Measurements from ENCODE around the gene FAR1.

The FAR1 gene

GRCh38 chr11:13669544-13670488 is 1.3 kb downstream of the FAR1 start:
- no peak for DNase-seq
- intact Hi-C loops (cut with DNase I): loop anchor here (2.0 to 5.0 kb wide), 3 partner anchors 102 to 579 kb away; partner anchors contain the start of gene BTBD10

DNA sequence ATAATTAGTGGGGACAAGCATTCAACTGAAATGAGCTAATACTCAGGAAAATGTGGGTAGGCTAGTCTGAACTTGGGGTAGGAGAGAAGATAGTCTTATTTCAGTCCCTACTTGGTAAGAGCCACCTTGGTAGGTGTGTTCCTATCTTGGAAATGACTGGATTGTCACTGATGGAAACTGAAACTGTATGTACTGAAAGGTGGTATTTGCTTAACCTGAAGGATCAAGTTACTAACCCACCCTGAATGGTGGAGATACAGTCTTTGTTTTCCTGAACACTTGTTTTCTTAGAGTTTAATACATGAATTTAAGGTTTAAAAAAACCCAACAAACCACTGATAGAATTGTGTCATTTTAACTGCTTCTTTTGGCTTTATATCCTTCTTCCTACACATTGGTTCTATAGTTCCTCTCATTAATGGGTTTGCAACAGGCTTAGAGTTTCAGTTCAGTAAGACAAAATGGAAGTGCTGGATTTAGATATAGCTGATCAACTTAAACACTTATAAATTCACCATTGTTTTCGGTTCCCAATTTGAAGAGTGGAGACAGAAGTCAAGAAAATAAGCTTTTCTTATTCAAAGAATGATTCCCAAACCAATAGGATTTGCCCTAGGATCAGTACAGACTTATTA is 4.2 kb downstream of the FAR1 start:
- intact Hi-C loops (cut with DNase I): no loop called here

GRCh38 chr11:13674799-13675509 is 6.5 kb downstream of the FAR1 start:
- intact Hi-C loops (cut with DNase I): no loop called here
- no peak for DNase-seq

More for the DNA sequence above, 4.2 kb downstream of the FAR1 start:
- no peak for DNase-seq

DNA sequence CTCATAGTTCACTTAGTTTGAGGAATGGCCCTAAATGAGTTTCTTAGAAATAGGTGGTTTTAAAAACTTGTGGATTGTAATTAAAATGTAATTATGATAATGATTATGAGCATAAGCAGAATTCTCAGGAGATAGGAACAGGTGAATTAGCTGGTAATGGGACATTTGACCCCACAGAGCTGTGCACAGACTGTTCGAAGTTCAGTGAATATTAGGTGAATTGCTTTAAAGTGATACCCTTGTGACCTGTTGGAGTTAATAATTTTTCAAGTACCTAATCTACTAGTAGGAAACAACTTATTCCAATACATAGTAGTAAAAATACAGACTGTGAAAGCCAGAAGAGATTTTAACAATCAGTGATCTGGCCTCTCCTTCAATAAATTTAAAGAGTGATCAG is 8.1 kb downstream of the FAR1 start:
- intact Hi-C loops (cut with DNase I): no loop called here
- DNase-seq: no peak

GRCh38 chr11:13679768-13680167 is 11.3 kb downstream of the FAR1 start:
- DNase-seq: no peak
- intact Hi-C loops (cut with DNase I): no loop called here

DNA sequence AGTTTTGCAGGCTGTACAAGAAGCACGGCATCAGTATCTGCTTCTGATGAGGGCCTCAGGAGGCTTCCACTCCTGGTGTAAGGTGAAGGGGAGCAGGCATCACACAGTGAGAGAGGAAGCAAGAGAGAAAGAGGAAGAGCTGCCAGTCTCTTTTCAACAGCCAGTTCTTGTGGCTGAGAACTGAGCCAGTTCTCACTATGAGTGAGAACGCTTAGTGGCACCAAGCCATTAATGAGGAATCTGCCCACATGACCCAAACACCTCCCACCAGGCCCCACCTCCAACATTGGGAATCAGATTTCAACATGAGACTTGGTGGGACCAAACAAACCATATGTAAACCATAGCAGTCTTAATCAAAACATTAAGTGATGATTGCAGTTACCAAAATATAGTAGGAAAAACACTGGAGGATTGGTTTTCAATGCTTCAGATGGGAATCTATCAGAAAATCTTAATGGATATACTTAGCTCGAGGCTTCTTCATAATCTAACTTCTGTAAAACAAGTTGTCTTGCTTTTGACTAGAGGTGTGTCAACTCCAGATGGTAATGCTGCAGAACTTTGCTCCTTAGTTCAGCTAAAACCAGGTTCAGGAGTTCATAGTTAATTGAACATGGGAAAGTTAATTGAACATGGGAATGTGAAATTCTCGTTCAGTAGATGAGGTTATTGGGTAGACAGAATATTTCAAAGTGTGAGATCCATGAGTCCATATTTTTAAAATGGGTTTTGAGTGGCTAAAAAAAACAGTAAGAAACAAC is 12.2 kb downstream of the FAR1 start:
- intact Hi-C loops (cut with DNase I): no loop called here
- DNase-seq: no peak

DNA sequence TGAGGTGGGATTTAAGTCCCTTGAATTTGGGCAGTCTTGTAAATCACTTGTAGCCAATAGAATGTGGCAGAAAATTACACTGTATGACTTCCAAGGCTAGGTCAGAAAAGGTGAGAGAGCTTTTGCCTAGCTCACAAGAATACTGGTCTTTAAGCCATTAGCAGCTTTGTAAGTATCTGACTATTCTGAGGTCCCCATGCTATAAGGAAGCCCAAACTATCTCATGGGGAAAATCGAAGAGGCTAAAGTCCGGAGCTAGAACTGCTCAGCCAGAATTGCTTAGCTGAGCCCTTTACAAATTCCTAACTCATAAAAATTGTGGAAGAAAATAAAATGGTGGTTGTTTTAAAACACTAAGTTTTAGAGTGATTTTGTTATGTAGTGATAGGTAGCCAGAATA is 13.0 kb downstream of the FAR1 start:
- intact Hi-C loops (cut with DNase I): no loop called here
- DNase-seq: no peak

- DNase-seq: no peak
- intact Hi-C loops (cut with DNase I): no loop called here
Measured at GRCh38 chr11:13682212-13682611, 13.7 kb downstream of the FAR1 start.

DNA sequence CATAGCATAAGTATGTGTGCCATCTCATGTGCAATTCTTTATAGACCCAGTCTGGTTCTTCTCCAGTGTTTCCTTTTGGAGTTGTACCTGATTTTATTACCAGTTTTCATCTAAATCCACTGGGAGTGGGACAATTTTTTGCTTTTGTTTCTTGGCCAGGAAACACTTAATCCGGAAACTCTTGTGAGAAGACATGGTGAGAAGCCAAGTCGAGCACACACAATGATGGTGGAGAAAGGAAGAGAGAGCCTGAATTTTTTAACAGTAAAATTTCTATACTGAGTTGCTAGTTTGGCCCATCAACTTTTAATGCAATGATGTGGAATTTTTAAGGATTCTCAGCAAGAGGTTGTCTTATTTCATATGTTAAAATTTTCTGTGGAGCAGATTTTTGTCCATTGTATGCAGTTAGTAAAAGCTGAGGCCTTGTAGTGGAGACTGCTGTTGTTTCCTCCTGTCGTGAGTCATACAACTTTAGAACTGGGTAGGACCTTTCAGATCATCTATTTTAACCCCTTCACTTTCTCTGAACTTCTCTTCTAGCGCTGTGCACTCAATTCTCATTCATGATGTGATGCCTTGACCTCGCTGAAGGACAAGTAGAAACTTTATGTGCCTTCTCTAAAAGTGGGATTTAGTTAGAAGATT is 17.1 kb downstream of the FAR1 start:
- no peak for DNase-seq
- intact Hi-C loops (cut with DNase I): no loop called here

GRCh38 chr11:13686776-13687175 is 18.3 kb downstream of the FAR1 start:
- intact Hi-C loops (cut with DNase I): no loop called here
- no peak for DNase-seq

DNA sequence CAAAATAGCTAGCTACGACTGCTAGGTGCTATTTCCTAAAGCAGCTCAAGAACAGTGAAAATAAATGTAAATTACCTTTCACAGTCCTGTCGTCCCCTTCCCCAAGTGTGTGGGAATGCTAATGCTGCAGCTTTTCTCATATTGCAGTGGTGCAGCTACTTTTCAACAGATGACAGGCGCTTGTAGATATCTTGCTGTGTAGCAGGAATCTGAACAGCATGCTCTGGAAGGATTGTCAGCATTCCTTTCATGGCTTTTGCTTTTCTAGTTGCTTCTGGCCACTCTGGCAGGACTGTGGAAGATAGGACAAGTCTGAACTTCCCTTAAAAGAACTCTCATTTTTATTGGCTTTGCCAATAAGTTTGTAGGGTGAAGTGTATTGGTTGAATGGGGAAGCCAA is 18.8 kb downstream of the FAR1 start:
- DNase-seq: no peak
- intact Hi-C loops (cut with DNase I): no loop called here

DNA sequence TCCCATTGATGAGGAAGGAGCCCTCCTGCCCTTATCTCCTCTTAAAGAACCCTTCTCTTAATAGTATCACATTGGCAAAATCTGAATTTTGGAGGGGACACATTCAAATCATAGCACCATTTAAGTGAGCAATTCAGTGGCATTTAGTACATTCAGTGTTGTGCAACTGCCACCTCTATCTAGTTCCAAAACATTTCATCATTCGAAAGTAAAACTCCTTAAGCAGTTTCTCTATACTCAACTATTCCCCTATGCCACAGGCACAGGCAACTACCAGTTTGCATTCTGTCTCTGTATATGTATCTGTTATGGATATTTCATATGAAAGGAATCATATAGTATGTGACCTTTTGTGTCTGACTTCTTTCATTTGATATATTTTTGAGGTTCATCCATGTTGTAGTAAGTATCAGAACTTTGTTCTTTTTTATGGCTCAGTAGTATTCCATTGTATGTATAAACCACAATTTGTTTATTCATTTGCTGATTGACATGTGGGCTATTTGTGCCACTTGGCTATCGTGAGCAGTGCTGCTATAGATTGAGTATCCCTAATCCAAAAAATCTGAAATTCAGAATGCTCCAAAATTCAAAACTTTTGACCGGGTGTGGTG is 22.9 kb downstream of the FAR1 start:
- intact Hi-C loops (cut with DNase I): no loop called here
- no peak for DNase-seq

DNA sequence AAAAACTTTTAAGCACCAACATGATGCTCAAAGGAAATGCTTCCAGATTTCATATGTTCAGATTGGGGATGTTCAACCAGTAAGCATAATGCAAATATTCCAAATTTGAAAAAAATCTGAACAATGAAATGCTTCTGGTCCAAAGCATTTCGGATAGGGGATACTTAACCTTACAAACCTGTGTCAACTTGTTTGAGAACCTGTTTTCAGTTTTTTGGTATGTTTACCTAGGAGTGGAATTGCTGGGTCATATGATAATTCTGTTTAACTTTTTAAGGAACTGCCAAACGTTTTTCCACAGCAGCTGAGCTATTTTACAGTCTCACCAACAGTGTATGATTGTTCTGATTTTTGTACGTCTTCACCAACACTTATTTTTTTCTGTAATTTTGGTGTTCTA is 23.7 kb downstream of the FAR1 start:
- intact Hi-C loops (cut with DNase I): no loop called here
- DNase-seq: no peak

- intact Hi-C loops (cut with DNase I): no loop called here
- no peak for DNase-seq
Measured at GRCh38 chr11:13694115-13694514, 25.6 kb downstream of the FAR1 start.

DNA sequence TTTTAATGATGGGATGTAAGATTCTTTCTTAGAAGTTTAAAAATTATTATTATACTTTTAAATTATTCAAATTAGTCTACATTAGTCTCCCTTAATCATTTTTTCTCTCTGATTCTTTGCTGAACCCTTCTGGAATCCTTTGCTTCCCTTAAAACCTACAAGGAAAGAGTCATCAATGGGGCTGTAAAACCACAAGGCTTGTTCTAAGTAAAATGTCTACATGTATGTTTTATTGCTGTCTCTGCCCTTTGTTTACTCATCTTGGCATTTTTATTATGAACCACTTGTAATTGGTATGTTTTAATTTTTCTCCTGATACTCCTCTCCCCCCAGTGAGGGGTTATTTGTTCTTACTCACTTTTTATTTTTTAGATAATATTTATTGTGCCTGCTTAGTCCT is 27.4 kb downstream of the FAR1 start:
- no peak for DNase-seq
- intact Hi-C loops (cut with DNase I): no loop called here

DNA sequence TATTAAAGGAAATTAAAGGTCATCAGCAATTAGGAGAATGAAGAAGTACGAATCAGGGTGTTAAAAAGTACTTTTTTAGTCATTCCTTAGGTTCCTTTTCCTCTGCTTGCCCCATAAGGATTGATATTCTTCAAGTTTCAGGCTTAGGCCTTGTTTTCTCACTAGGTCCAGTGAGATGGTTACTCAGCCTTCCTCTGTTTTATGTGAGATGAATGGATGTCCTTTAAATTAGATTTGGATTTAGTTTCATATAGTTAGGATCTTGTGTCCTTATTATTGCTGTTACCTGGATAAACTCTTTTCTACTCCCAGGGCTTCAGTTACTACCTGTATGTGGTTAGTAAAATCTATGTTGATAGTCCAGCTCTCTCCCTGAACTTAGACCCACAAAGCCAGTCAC is 29.2 kb downstream of the FAR1 start:
- intact Hi-C loops (cut with DNase I): no loop called here
- DNase-seq: no peak

GRCh38 chr11:13698132-13698531 is 29.7 kb downstream of the FAR1 start:
- intact Hi-C loops (cut with DNase I): no loop called here
- no peak for DNase-seq

DNA sequence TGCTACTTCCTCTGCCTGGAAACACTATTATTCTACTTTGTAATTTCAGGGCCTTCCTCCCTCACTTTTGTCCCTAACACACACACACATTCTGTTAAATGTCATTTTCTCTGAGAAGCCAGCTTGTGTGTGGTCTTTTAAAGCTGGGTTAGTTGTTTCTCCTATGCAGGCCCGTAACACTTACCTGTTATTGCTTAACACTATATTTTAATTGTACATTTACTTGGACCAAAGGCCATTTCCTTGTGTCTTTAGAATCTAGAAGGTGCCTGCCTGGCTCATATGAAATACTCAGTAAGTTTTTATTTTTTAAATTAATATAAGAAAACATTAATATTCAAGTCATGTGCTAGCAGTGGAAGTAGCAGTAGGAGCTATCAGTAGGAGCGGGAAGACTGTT is 30.6 kb downstream of the FAR1 start:
- no peak for DNase-seq
- intact Hi-C loops (cut with DNase I): no loop called here

- no peak for DNase-seq
- intact Hi-C loops (cut with DNase I): no loop called here
Measured at GRCh38 chr11:13699870-13700269, 31.4 kb downstream of the FAR1 start.

DNA sequence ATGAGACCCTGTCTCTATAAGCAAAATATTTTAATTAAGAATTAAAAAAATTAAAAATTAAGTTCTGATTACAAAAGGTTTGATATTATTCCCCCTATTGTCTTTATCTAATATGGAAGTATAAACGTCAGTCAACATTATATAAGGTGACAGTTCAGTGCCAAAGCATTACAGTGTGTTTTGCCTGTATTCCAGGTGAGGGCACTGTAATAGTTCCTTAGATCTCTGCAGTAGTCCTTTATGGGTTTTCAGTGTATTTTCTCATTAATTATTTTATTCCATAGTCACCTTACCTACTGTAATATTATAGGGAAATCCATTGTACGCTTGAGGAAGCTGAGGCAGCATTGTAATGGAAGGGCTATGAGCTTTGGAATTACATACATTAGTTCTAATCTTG is 33.0 kb downstream of the FAR1 start:
- DNase-seq: no peak
- intact Hi-C loops (cut with DNase I): no loop called here
